HFF-Myc (cell line): Measurements from ENCODE around the gene SPTBN4.
"Not testable (repeated sequence)": the region's sequence is repeated elsewhere in the genome, so short reads cannot be mapped to it uniquely, and the experiment has no call there.

Experiments
- DNase-seq: peaks from one replicate; pipeline ENCODE4 v3.0.0-alpha.2; 2011; ENCODE audit warnings: low read depth; ENCODE audit errors: extremely low read depth
- H3K4me3 ChIP-seq: replicated peaks from 2 replicates; pipeline ENCODE4 v1.5.1; 2011; ENCODE audit warnings: low read depth, mild to moderate bottlenecking, control low read depth, low read length
- TF ChIP-seq, protein P1 (sequence below): IDR thresholded peaks from 2 replicates; pipeline ENCODE4 v1.5.1; 2012; ENCODE audit warnings: mild to moderate bottlenecking, low read depth, low read length, control low read depth; ENCODE audit errors: missing control alignments

SPTBN4 gene

DNA sequence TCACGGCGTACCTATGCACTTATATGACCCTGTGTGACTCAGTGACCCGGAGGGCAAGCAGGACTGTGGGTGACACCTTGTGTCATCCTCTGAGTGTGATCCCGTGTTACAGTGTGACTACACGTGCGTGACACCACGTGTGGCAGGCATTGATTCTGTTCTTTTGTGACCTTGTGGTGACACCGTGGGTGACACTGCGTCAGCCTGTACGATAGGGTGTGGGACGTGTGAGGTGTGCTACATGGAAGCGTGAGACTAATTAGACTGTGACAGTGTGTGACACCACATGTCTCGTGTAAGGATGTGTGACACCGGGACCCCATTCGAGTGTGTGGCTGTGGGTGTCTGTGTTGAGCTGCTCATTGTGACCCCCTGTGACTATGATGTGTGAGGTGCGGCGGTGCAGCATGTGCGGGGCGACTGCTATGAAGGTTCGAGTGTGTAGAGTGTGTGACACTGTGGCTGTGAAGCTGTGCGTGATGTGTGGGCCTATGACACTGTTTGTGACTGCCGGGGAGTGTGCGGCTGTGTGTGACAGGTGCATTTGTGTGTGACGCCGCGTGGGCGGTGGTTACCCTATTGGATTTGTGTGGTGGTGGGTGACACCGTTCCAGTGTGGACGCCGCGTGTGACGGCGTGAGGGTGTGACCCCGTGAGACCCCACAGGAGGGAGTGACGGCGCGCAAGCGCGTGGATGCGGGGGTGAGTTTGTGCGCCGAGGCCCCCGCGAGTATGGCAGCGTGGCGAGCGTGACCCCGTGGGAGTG, 399 bp upstream of the SPTBN4 start:
- H3K4me3 ChIP-seq = peak overlapping the region; percentile 61
- DNase-seq = no peak
- TF ChIP-seq, protein P1, sequence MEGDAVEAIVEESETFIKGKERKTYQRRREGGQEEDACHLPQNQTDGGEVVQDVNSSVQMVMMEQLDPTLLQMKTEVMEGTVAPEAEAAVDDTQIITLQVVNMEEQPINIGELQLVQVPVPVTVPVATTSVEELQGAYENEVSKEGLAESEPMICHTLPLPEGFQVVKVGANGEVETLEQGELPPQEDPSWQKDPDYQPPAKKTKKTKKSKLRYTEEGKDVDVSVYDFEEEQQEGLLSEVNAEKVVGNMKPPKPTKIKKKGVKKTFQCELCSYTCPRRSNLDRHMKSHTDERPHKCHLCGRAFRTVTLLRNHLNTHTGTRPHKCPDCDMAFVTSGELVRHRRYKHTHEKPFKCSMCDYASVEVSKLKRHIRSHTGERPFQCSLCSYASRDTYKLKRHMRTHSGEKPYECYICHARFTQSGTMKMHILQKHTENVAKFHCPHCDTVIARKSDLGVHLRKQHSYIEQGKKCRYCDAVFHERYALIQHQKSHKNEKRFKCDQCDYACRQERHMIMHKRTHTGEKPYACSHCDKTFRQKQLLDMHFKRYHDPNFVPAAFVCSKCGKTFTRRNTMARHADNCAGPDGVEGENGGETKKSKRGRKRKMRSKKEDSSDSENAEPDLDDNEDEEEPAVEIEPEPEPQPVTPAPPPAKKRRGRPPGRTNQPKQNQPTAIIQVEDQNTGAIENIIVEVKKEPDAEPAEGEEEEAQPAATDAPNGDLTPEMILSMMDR = no peak

DNA sequence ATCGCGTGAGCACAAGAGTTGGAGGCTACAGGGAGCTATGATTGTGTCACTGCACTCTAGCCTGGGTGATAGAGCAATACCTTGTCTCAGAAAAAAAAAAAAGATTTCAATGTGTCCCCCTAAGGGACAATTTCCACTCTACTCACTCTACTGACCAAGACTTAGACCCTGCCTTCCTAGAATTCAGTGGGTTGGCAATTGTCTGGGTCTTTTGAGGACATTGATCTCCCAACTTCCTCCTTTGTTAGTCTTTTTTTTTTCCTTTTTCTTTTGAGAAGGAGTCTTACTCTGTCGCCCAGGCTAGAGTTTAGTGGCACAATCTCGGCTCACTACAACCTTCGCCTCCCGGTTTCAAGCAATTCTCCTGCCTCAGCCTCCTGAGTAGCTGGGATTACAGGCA, 2.2 kb downstream of the SPTBN4 start:
- no peak for DNase-seq
- no peak overlapping the region for H3K4me3 ChIP-seq
- TF ChIP-seq, protein P1 = no peak

DNA sequence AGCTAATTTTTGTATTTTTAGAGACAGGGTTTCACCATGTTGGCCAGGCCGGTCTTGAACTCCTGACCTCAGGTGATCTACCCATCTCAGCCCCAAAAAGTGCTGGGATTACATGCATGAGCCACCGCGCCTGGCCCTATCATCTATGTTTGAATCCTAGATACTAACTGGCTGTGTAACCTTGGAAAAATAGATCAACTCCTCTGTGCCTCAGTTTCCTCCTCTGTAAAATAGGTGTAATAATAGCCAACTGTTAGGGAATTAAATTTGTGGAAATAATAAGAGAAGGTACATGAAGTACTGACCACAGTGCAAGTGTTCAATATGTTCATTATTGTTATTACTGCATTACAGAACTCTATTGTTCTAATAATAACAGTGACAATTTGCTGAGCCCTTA, 4.3 kb downstream of the SPTBN4 start:
- no peak for DNase-seq
- TF ChIP-seq, protein P1 = no peak
- H3K4me3 ChIP-seq = no peak overlapping the region

DNA sequence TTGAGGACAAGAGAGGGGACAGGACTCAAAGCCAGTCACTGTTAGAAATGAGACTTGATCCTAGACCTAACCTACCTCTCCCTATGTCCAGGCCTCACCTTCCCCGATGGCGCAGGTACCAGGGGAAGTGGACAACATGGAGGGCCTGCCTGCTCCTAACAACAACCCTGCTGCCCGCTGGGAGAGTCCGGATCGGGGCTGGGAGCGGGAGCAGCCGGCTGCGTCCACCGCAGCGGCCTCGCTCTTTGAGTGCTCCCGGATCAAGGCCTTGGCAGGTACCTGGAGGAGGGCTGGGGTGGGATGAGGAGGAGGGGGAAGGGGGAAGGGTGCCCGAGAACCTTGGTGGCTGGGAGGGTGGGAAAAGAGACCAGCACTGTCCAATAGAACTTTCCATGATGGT, 5.7 kb downstream of the SPTBN4 start:
- DNase-seq = no peak
- no peak overlapping the region for H3K4me3 ChIP-seq
- TF ChIP-seq, protein P1 = no peak

DNA sequence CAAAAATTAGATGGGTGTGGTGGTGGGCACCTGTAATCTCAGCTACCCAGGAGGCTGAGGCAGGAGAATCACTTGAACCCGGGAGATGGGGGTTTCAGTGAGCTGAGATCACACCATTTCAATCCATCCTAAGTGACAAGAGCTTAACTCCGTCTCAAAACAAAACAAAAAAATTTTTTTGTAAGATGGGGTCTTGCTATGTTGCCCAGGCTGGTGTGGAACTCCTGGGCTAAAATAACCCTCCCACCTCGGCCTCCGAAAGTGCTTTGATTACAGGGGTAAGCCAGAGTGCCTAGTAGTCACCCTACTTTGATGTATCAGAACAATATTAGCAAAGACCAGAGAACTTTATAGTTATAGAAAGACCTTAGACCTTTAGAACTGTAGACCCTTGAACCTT, 7.9 kb downstream of the SPTBN4 start:
- TF ChIP-seq, protein P1 = no peak
- H3K4me3 ChIP-seq = no peak overlapping the region
- DNase-seq = no peak

DNA sequence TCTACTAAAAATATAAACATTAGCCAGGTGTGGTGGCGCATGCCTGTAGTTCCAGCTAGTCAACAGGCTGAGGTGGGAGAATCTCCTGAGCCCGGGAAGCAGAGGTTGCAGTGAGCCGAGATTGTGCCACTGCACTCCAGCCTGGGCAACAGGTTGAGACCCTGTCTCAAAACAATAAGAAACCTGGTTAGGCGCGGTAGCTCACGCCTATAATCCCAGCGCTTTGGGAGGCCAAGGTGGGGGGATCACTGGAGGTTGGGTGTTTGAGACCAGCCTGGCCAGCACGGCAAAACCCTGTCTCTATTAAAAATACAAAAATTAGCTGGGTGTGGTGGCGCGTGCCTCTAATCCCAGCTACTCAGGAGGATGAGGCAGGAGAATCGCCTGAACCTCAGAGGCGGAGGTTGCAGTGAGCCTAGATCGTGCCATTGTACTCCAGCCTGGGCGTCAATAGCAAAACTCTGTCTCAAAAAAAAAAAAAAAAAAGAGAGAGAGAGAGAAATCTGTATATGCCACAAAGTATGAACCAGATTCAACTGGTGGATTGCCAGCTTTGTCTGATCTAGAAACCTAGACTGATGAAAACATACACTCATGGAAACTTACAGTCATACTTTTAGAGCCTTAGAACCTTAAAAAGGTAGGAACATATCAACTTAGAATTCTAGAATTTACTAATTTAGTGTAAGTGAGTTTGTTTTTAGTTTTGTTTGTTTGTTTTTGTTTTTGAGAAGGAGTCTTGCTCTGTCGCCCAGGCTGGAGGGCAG, 9.3 kb downstream of the SPTBN4 start:
- not testable (repeated sequence) for H3K4me3 ChIP-seq

DNA sequence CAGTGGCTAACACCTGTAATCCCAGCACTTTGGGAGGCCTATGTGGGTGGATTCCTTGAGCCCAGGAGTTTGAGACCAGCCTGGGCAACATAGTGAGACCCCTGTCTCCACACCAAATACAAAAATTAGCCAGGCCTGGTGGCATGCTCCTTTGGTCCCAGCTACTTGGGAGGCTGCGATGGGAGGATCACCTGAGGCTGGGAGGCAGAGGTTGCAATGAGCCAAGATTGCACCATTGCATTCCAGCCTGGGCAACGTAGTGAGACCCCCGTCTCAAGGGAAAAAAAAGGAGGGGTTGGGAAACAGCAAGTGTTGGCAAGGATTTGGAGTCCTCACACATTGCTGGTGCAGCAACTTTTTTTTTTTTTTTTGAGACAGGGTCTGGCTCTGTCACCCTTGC, 19.2 kb downstream of the SPTBN4 start:
- no peak for DNase-seq
- no peak overlapping the region for H3K4me3 ChIP-seq
- TF ChIP-seq, protein P1 = no peak

More for the DNA sequence above, 9.3 kb downstream of the SPTBN4 start:
- not testable (repeated sequence) for DNase-seq
